NCI-H187 (cell line): ENCODE data around the gene COL13A1.

ENCODE experiments used
- DNase-seq, 2 experiments: peaks; one replicate each; lab custom pipeline; 2025; lab: John Stamatoyannopoulos, UW

Gene COL13A1

GRCh38 chr10:69866688-69867461 lies 65.2 kb downstream of the COL13A1 start:
- DNase-seq: no peak

GRCh38 chr10:69867699-69868558 lies 66.2 kb downstream of the COL13A1 start:
- peak in 1 of 2 experiments; percentile 35 for DNase-seq

GRCh38 chr10:69868821-69869220 lies 67.1 kb downstream of the COL13A1 start:
- DNase-seq: no peak

GRCh38 chr10:69869291-69869961 lies 67.7 kb downstream of the COL13A1 start:
- no peak for DNase-seq

GRCh38 chr10:69870591-69870990 lies 68.9 kb downstream of the COL13A1 start:
- no peak for DNase-seq

GRCh38 chr10:69871074-69871473 lies 69.4 kb downstream of the COL13A1 start:
- no peak for DNase-seq

DNA sequence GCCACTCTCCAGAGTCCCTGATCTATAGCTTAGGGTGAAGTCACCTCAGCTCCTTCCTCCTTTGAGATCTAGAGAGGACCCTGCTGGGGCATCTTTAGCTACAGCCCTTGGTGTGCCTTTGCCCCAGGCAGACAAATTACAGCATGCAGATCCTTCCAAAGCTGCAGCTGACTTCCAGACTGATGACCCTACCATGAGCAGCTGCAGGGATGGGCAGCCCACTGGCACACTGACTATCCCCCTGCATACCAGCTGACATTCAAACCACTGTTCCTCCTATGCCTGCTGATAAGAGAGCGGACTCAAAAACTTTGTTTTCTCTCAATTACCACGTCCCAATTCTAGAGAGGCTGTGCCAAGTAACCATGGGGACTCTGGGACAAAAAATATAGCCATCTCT lies 70.6 kb downstream of the COL13A1 start:
- DNase-seq: no peak

DNA sequence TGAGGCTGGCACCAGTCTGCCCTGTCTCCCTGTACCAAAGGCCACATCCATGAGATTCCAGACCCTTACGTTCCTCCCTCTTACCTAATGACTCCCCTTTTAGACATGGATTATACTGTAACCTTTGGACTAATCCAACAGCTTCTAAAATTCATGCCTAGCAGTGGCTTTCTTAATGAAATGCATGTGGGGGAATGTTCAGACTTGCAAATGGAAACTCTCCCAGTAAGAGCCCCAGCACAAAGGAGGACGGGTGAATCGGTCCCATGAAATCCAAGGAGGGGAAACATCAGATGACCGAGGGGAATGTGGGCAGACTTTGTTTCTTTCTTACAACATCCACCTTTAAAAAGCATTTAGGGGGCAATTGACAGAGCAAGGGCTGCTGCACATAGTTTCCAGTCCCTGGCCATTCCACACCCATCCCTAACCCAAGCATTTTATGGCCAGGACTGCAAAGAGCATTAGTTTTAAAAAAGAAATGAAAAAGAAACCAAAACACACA lies 71.5 kb downstream of the COL13A1 start:
- DNase-seq: no peak

DNA sequence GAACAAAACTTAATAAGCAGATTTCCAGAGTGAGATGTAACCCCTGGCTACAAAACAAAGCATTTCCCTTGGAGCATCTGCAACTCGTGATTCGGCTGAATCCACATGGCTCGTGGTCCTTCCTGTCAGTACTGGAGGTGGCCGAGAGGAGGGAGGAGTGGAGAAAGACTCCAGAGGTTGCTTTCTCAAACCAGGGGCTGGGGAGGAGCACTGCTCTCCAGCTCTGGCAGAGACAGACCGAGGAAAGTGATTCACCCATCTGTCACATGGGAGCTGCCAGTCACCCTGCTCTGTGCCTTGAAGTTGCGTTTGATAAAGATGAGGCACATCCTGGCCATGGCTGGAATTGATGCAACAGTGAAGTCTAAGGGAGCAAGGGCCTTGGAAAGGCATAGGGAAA lies 72.7 kb downstream of the COL13A1 start:
- no peak for DNase-seq

- DNase-seq: no peak
Measured at GRCh38 chr10:69875856-69876255, 74.2 kb downstream of the COL13A1 start.

GRCh38 chr10:69876286-69876685 lies 74.6 kb downstream of the COL13A1 start:
- no peak for DNase-seq

DNA sequence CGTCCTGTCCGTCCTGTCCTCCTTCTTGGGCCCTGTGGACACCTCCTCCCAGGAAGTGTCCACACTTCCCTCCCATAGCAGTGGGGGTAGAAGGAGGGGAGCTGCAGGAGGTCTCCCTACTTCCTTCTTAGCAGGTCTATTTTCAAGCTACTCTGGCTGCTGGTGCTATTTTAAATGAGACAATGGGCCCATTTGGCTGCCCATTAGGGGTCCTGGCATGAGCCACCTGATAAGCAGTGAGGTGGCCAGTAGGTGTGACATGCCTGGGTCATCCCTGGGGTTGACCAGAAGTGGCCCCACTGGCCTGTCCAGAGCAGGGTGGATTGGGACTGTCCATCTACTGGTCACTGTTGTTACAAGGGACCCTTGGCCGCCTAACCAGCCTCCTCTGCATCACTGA lies 75.2 kb downstream of the COL13A1 start:
- DNase-seq: no peak

DNA sequence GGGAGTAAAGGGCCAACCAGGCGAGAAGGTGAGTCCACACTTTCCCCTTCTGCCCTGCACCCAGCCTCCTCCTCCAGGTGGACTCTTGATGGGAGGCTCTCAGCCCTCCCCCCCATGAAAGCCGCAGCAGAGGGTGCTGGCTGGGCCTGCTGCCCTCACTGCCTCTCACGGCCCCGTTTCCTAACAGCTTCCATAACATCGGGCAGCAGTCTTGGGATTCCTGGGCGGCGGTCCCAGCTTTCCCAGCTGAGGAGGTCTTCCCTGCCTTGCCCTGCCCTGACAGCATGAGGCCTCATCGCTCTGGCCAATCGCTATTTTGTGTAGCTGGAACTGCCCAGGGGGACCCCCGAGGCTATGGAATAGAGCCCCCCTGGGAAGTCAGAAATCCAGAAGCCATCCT lies 76.3 kb downstream of the COL13A1 start:
- DNase-seq: no peak

DNA sequence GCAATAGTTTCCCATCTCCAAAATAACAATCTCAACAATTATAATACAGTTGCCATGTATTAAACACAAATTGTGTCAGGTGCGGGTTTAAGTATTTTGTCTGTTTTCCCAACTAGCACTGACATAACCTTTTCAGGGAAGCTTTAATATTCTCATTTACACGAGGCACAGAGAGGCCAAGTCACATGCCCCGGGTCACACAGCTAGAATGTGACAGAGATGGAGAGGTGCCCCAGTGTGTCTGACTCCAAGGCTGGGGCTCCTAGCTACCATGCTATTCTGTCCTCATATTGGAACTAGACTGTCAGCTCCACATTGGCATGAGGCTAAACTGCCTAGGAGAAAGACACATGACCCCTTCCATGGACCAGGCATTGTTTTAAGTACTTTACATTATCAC lies 77.2 kb downstream of the COL13A1 start:
- no peak for DNase-seq

GRCh38 chr10:69879634-69880257 lies 78.0 kb downstream of the COL13A1 start:
- DNase-seq: no peak

DNA sequence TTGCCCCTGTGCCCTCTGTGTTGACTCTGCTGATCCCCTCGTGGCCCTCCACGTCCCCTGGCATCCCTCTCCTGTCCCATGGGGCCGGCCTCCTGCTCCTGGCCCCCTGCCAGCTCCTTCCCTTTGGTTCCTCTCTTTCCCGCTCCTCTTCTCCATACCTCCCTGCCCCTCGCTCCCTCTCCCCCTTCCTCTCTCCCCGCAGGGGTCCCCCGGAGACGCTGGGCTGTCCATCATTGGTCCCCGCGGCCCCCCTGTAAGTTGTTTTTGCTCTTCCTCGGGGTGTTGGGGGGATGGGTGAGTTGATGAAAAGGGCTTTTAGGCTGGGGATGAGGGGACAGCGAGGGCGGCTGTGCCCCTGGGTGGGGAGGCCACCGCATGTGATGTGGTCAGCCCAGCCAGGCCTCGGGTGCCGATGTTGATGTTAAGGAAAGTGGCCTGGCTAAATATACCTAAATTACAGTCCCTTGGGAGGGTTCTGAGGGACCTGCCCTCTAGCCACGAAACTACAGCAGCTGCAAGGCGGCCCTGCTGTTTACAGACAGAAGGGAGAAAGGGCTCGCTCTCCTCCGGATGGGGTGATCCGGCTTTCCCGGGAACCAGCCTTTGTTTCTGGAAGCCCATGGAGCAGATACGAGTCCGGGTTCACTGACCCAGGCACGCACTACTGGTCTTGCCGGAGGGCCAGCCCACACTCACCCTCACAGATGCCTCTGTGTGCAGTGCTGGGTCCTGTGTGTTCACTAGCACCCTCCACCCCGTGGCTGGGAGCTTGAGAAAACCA lies 78.8 kb downstream of the COL13A1 start:
- no peak for DNase-seq

DNA sequence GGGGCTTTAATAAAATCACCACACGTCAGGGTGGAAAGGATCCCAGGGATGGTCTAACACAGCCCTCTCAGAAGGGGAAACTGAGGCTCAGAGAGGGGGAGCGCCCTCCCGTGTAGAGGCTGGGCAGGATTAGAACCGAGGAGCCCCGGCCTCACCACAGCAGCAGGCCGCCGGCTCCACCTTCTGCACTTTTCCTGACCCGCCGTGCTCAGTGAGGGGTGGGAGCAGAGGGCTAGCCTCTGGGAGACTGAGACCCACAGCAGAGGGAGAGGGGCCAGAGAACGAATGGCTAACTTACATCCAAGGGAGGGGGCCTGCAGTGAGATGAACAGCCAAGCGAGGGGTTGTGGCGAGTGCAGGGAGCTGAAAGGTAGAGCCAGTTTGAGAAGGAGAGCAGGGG lies 79.5 kb downstream of the COL13A1 start:
- no peak for DNase-seq

DNA sequence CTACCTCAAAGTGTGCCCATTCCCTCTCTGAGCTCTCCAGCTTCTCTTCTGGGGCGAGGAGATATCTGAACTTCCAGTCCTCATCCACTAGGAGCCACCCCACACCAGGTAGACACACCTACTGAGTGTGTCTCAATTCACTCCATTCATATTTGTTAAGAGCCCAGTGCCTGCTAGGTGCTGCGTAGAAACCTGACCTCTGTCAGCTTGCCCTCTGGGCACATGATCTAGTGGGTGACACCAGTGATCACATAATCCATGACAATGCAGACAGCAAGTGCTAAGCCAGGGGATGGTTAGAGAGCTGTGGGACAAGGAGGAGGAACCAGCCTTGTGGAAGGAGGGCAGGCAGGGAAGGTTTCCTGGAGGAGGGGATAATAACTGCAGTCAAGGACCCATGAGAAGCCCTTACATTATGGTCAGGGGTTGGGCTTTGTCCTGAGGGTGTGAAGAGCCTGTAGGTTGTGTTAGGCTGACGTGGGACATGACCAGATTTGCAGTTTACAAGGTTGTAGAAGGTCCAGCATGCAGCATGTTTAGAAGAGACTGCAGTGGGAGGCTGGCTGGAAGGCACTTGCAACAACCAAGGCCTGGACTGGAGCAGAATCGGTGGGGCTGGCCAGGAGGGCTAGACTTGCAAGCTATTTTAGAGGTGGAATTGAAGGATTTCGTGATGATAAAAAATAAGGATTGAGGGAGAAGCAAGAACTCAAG lies 81.8 kb downstream of the COL13A1 start:
- DNase-seq: no peak

GRCh38 chr10:69884024-69884367 lies 82.3 kb downstream of the COL13A1 start:
- no peak for DNase-seq

- no peak for DNase-seq
Measured at GRCh38 chr10:69884686-69885085, 83.0 kb downstream of the COL13A1 start.
